Liver (tissue), 9 donors: Measurements from ENCODE around the gene DHCR7. TPM values are rescaled to one million over a fixed set of nuclear protein-coding genes. Genes with fewer than 3 reads are reported as not detected.

Experiments used
- DNase-seq: peaks from one replicate; pipeline ENCODE4 v3.0.0-alpha.2; 2017; ENCODE audit warnings: low spot score
- H3K27ac ChIP-seq, 2 donors: one replicate each; pipeline ENCODE4 v1.7.0; 2013; ENCODE audit warnings: inconsistent platforms in 2 of 2, low read length in 2 of 2, control low read depth in 1 of 2, low read depth in 1 of 2, mild to moderate bottlenecking in 1 of 2
- H3K27me3 ChIP-seq, 4 donors: one replicate each; pipeline versions ENCODE4 v1.6.1 to v1.7.0; 2013; ENCODE audit warnings: low read length in 3 of 4, inconsistent platforms in 1 of 4, mild to moderate bottlenecking in 1 of 4, moderate library complexity in 1 of 4; ENCODE audit not compliant: control insufficient read depth in 4 of 4, insufficient read depth in 4 of 4
- H3K36me3 ChIP-seq, 4 donors: one replicate each; pipeline versions ENCODE4 v1.6.1 to v1.7.0; 2013; ENCODE audit warnings: low read length in 3 of 4, mild to moderate bottlenecking in 3 of 4, low read depth in 1 of 4, moderate library complexity in 1 of 4; ENCODE audit not compliant: control insufficient read depth in 4 of 4, insufficient read depth in 3 of 4
- H3K4me1 ChIP-seq, 4 donors: one replicate each; pipeline versions ENCODE4 v1.6.1 to v1.7.0; 2013; ENCODE audit warnings: low read length in 3 of 4, mild to moderate bottlenecking in 3 of 4, moderate library complexity in 1 of 4; ENCODE audit not compliant: control insufficient read depth in 4 of 4, insufficient read depth in 4 of 4
- H3K4me3 ChIP-seq, 3 donors: one replicate each; pipeline versions ENCODE4 v1.6.1 to v1.7.0; 2013; ENCODE audit warnings: low read length in 3 of 3, control low read depth in 1 of 3, low read depth in 1 of 3, mild to moderate bottlenecking in 1 of 3
- H3K9ac ChIP-seq, 2 donors: one replicate each; pipeline ENCODE4 v1.7.0; 2013; ENCODE audit warnings: low read length in 2 of 2, mild to moderate bottlenecking in 2 of 2, moderate library complexity in 2 of 2, control low read depth in 1 of 2, low read depth in 1 of 2
- H3K9me3 ChIP-seq, 4 donors: one replicate each; pipeline versions ENCODE4 v1.6.1 to v1.7.0; 2013; ENCODE audit warnings: low read length in 3 of 4; ENCODE audit not compliant: control insufficient read depth in 4 of 4
- ATF3 ChIP-seq: IDR thresholded peaks from 2 replicates; pipeline ENCODE4 v1.6.1; 2016; ENCODE audit warnings: antibody characterized with exemption
- CTCF ChIP-seq: fragments of 150-350 bp; IDR thresholded peaks from 2 replicates; pipeline ENCODE4 v1.5.1; 2017; ENCODE audit warnings: improper control_type of control experiment, low read depth, low read length; ENCODE audit not compliant: missing input control
- EGR1 ChIP-seq, 2 donors: IDR thresholded peaks; 2 replicates each; pipeline ENCODE4 v1.6.1; 2016 to 2018; ENCODE audit warnings: antibody characterized with exemption in 2 of 2, low read depth in 2 of 2
- FOXA1 ChIP-seq: IDR thresholded peaks from 2 replicates; pipeline ENCODE4 v1.6.1; 2016; ENCODE audit warnings: antibody characterized with exemption
- HNF4A ChIP-seq, 2 donors: conservative IDR thresholded peaks; 2 replicates each; pipeline ENCODE4 v1.6.1; 2016; ENCODE audit warnings: antibody characterized with exemption in 2 of 2, mild to moderate bottlenecking in 2 of 2
- HNF4G ChIP-seq: IDR thresholded peaks from 2 replicates; pipeline ENCODE4 v1.6.1; 2016; ENCODE audit warnings: antibody characterized with exemption
- JUND ChIP-seq, 2 donors: IDR thresholded peaks; 2 replicates each; pipeline ENCODE4 v1.6.1; 2016; ENCODE audit warnings: antibody characterized with exemption in 2 of 2
- MAX ChIP-seq: IDR thresholded peaks from 2 replicates; pipeline ENCODE4 v1.6.1; 2016; ENCODE audit warnings: antibody characterized with exemption
- NR2F2 ChIP-seq: IDR thresholded peaks from 2 replicates; pipeline ENCODE4 v1.6.1; 2016; ENCODE audit warnings: antibody characterized with exemption
- REST ChIP-seq: IDR thresholded peaks from 2 replicates; pipeline ENCODE4 v1.6.1; 2016; ENCODE audit warnings: antibody characterized with exemption, mild to moderate bottlenecking
- TAF1 ChIP-seq: conservative IDR thresholded peaks from 2 replicates; pipeline ENCODE4 v1.6.1; 2016; ENCODE audit warnings: antibody characterized with exemption, mild to moderate bottlenecking
- ZBTB33 ChIP-seq: IDR thresholded peaks from 2 replicates; pipeline ENCODE4 v1.6.1; 2016; ENCODE audit warnings: antibody characterized with exemption
- WGBS: extraction: QIAGEN DNeasy Blood & Tissue Kit; methylation state at CpG from one replicate; pipeline ENCODE4 v1.1.7; 2013; 5-methylcytosine and 5-hydroxymethylcytosine counted together
- polyA plus RNA-seq, 2 donors: library from polyadenylated mRNA; stranded (reverse) in 1 of 2; unstranded in 1 of 2; fragments of 200-250 nt in 1 of 2; fragments of >200 nt in 1 of 2; fragmentation: Nextera tagmentation in 1 of 2; extraction: Ambion mirVana in 1 of 2; gene quantifications; one replicate each; pipeline versions ENCODE4 v1.2.1 to v1.2.3, GENCODE V29; 2013 to 2015
- total RNA-seq, 2 donors: library from RNA; depleted of rRNA; stranded (reverse); fragments of >200 nt; gene quantifications; one replicate each; pipeline ENCODE4 v1.2.3, GENCODE V29; 2014
- donor health status: healthy.
- donor health status: healthy.
- donor health status: healthy.
- donor health status: healthy.
- donor health status: healthy.

Gene DHCR7
- total and polyA plus RNA-seq, 4 donors, result 56.9 to 224 (median 172) TPM

- TF ChIP-seq CTCF (no peak), HNF4G (peak; percentile 76), FOXA1 (no peak), ZBTB33 (peak; percentile 43)
These were observed 15.2 kb downstream of the DHCR7 start (continued) for GRCh38 chr11:71432761-71433647.

GRCh38 chr11:71431271-71431670 is 16.9 kb downstream of the DHCR7 start:
- no peaks in the 10 kb centered on the region for H3K9me3 ChIP-seq
- H3K27me3 ChIP-seq, result no peaks in the 10 kb centered on the region
- DNase-seq, result no peak
- no peak overlapping the region for H3K4me3 ChIP-seq
- peaks cover 2 to 11% (median 8%) of the 10 kb centered on the region in 4 donors for H3K36me3 ChIP-seq
- TF ChIP-seq ATF3 (no peak), NR2F2 (no peak), HNF4A (conservative IDR thresholded peaks at IDR 0.05) (no peak), FOXA1 (no peak), EGR1 (IDR thresholded peaks at IDR 0.05; ENCODE audit: low read depth in 2 of 2) (no peak), JUND (IDR thresholded peaks at IDR 0.05) (no peak), MAX (no peak), HNF4G (no peak), CTCF (no peak), REST (no peak), TAF1 (no peak)
- H3K9ac ChIP-seq, result no peak overlapping the region
- peaks cover 2 to 48% (median 42%) of the 10 kb centered on the region in 4 donors for H3K4me1 ChIP-seq
- 49% methylated on average over 7 of the region's 7 CpGs for WGBS
- H3K27ac ChIP-seq, result no peak overlapping the region
